ENCODE measurements around the gene GSTO1.
A peak's percentile ranks its signal among the peaks of the same experiment; 100 is the strongest.

Gene GSTO1

DNA sequence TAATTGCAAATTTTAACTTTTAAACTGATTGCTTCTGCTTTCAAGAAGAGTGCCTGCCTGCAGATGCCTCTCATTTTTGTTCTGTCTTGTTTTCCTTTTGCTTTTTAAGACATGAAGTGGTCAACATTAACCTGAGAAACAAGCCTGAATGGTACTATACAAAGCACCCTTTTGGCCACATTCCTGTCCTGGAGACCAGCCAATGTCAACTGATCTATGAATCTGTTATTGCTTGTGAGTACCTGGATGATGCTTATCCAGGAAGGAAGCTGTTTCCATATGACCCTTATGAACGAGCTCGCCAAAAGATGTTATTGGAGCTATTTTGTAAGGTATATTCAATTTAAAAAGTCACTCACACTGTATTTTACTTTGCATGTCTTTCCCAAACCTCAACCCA is 23.1 kb downstream of the GSTO1 start:
- peak; percentile 73 for DNase-seq

DNA sequence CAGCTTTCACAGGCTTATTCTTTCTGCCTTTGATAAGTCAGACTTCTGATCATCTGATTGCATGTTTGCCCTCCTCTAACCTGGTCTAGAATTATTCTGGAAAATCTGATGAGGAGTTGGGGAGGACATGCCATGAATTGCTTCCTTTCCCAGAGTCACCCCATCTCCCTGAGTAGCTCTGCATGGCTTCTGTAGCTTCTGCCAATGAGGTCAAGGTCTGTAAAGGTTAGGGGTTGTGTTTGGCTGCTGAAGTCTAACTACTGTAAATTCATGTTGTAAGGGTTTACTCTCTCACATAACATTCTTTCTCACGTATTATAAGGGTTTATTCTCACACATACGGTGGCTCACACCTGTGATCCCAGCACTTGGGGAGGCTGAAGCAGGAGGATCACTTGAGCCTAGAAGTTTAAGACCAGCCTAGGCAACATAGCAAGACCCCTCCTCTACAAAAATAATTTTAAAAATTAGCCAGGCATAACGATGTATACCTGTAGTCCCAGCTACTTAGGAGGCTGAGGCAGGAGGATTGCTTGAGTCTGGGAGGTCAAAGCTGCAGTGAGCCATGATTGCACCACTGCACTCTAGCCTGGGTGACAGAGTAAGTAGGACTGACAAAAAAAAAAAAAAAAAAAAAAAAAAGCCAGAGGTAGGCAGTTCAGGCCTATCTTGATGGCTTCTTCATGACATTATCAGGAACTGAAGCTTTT is 25.0 kb downstream of the GSTO1 start:
- DNase-seq, result no peak

DNA sequence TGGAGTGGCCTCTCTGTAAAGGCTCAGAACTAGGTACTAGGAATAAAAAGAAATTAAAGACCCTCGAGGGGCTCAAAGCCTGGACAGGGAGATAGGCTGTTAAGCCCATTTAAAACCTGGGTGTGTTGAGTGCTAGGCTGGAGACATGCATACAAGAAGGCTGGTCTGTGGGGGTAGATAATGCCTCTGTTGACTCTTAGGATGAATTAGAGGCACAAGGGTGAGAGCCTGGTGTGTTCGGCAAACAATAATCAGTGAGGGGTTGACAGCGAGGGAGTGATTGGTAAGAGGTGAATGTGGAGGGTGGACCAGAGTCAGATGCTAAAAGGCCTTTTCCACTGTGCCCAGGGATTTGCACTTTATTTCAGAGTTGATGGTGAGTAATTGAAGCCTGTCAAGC is 27.0 kb downstream of the GSTO1 start:
- no peak for DNase-seq

DNA sequence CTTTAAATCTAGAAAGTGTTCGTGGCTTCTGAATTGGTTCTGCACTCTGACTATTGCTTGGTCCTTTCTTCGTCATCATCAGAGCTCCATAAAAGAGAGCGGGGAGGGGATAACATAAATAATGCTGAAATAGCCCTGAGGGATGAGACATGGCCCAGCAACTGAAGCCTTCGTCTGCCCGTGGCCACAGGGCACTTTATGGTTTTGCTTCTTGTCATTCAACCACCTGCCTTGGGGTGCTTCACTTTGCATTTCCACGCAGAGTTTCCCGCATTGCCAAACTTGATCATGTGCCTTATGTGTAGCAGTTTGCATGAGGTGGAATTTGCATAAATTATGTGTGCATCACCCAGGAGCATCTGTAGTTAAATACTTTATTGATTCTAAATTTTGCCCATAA is 30.2 kb downstream of the GSTO1 start:
- no peak for DNase-seq

DNA sequence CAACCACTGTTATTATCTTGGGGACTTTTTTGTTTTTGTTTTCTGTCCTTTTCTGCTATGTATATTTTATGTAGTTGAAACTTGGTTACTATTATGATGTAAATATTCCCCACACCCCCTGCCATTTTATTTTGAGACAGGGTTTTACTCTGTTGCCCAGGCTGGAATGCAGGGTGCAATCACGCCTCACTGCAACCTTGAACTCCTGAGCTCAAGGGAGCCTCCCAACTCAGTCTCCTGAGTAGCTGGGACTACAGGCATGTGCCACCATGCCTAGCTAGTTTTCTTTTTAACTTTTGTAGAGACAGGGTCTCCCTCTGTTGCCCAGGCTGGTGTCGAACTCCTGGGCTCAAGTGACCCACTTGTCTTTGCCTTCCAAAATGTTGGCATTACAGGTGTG is 32.2 kb downstream of the GSTO1 start:
- DNase-seq, result no peak

DNA sequence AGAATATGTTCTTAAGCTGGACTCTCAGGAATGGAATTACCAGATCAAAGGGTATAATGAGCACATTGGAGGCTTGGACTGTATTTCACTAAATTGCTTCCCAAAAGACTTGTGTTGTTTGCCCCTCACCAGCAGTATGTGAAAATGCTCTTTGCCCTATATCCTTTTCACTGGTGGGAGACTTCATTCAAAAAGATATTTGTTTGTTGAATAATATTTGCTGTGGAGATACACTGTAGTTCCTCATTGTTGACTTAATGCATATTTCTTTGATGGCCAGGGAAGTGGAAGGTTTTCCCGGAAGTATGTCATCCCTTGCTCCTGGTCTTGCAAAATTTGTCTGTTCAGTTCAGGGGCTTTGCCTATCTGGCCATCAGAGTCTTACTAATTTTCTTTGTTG is 33.7 kb downstream of the GSTO1 start:
- no peak for DNase-seq

DNA sequence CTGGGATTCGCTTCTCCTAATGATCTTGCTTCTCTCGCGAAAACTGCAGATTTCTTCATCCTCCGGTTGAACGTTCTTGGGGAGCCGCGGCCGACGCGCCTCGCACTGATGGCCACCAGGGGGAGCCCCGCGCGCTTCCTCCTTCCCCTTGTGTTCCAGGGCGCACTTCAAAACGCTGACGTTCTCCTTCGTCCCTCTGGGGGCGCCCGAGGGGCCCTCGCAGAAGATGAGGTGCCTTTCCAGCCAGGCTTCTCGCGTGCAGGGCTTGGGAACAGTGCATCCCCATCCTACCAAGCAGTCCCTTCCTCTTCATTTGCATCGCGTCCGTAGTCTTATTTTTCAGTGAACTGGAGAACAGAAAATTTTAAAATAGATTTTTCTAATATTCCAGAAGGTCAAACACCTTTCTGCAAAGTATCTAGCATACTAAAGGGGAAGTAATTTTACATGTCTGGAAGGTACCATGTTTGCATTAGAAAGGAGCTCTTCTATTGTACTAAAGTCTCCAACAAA is 36.8 kb downstream of the GSTO1 start:
- DNase-seq, result peak; percentile 78

DNA sequence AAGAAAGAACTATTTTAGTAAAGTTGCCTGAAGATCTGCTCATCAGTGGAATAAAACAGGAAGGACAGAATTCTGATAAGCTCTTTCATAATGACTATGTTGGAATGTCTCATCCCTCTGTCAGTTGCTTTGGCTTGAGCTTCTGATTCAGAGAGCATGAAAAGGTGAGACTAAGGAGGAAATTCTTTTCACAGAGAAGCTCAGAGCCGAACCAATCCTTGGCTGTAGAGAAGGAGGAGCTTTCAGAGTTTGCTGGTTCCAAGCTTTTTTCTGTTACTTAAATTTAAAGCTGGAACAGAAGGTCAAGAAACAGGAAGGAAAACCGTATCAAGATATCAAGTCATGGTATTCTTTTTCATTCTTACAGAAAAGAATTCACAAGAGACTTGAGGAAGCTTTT is 38.3 kb downstream of the GSTO1 start:
- no peak for DNase-seq

DNA sequence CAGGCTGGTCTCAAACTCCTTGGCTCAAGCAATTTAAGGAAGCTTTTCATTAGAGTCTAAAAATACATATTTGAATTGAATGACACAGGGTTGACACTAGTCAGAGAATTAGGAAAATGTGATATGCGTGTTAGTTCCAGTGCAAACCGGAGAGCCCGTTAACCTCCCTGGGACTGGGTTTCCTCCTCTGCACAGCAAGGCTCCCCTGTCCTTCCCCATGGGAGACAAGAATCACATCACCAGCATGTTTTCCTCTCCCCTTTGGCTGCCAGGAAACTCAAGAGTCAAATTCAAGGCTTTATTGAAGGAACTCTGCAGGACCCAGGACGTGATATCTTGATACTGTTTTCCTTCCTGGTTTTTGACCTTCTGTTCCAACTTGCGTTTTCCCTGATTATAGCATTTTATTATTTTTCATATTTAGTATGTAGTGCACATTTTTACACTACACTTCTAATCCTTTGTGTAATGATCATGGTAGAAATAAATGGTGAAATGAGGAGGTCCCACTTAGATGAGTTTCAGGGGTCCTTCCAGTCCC is 39.2 kb downstream of the GSTO1 start:
- no peak for DNase-seq

DNA sequence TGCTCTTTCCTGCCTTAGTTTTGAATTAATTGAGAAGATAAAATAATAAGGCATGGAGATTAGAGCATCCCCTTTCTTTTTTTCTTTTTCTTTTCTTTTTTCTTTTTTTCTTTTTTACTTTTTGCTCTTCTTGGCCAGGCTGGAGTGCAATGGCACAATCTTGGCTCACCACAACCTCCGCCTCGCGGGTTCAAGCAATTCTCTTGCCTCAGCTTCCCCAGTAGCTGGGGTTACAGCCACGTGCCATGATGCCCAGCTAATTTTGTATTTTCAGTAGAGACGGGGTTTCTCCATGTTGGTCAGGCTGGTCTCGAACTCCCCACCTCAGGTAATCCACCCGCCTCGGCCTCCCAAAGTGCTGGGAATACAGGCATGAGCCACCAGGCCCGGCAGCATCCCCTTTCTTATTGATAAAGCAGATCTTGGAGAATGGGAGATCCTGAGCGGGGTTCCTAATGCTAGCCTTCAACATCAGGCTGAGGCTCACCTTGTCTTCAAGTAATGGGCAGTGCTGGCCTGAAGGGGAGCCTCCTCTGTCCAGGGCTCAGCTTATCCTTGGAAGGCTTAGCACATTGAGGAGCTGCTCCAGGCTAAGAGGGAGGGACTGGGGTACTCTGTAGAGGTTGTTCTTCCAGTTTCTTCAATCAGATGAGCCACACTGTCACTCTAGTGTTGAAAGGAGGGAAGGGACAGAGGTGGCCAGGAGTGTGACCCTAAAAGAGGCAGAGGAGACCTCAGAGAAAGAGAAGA is 42.2 kb downstream of the GSTO1 start:
- no peak for DNase-seq

DNA sequence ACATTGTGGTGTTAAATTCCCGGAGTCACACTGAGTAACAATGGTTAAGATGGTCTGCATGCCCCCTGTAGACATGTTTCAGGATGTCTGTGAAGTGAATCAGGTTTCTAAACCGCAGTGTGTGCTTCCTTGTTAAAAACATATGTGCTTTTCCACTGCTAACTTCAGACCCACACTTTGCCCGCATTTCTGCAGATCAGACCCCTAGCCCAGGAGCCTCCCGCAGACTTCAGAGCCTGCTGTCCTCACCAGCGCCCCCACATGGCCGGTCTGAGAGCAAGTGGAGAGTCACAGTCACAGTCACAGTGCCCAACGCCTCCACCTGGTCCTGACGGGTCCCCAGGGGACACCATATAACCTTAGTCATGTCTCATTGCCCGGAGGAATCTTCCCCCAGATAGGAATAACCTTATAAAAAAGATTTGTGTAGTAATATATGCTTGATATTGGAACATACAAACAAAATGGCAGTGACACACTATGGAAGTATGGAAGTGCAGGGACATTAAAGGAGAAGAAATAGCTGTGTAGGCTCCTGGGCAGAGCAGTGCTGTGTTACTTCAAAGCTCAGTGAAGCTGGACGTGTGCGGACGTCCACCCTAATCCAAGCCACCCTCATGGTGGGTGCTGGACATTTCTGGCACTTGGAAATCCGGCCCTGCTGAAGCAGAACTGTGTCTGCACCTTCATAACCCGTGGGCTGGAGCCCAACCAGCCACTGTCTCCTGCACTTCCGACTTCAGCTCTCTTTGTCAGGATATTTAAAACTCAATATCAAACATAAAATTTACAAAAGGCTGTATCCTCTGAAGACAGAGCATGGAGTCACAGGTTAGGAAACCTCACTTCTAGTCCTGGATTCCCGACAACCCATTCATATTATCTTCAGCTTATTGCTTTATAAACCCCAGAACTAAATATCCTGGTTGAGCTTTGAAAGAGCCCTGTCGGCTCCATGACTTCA is 43.3 kb downstream of the GSTO1 start:
- DNase-seq, result no peak

DNA sequence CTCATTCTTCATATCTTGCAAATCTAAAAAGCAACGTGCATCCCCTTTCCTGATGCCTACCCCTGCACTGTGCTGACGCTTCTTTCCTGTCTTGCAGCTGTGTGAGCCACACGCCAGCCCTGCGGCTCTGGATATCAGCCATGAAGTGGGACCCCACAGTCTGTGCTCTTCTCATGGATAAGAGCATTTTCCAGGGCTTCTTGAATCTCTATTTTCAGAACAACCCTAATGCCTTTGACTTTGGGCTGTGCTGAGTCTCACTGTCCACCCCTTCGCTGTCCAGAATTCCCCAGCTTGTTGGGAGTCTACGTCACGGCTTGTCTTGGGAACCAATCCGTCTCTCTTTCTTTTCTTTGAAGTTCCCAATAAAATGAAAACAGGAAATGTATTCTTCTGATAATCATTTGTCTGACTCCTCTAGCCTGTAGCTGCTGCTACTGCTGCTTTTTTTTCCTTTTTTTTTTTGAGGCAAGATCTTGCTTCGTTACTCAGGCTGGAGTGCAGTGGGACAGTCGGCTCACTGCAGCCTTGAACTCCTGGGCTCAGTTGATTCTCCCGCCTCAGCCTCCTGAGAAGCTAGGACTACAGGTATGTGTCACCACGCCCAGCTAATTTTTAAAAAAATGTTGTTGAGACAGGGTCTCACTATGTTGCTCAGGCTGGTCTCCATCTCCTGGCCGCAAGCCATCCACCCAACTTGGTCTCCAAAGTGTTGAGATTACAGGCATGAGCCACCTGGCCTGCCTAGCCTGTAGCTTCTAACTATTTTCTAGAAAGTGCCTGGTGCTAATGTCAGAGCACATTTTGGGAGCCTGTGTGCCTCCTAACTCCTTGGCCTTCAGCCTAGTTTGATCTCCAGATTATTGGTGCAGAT is 44.6 kb downstream of the GSTO1 start:
- DNase-seq, result no peak

DNA sequence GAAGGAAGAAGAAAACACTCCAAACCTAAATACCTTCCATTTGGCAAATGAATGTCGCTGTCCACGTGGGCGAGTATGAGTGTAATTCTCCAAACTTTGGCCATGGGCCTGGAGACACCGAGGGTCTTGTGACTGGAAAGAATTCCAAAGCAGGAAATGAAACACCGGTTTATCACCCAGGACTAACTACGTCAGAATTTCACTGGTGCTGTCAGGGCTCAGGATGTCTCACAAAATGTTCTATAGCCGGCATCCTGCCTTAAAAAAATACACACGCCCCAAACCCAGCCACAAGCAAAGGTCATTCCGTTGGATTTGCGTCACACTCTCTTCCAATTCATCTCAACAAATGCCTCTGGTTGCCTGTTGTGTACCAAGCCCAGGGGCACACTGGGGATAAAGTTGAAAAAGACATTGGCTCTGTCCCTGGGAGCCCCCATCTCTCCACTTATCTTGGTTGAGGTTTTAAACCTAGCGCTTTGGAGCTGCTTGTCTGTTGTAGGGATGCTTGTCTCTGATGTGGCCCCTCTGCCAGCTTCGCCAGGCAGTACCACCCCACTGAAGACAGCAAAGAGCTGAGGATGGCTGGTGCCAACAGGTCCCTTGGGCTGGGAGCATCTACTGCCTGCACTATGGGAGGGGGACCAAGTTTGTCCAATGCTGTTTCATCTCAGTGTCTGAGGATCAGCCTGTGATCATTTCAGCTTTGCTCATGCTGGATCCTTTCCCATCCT is 45.5 kb downstream of the GSTO1 start:
- no peak for DNase-seq

DNA sequence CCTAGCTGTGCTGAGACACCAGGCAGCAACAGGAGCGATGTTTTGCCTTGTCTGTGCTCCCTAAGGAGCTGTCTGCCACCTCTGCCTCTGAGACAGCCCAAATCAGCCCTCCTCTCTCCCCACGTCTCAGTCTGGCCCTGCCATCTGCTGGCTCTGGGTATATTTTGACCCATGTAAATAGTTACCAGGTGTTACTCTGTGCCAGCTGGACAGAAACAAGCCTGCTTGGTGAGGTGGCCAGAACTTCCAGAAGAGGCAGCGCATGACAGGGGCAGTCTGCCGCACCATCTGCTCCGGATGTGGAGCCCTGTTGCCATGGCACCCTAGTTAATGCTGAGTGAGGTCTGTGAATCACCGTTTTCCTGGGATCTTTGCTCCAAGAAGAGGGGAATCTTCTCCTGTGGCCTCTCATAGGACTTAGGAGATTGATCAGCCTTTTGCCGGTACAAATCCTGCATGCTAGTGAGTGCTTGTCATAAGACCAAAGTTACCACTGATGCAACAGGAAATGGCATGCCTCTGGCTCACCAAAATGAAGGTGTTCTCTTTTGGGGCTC is 46.1 kb downstream of the GSTO1 start:
- peak; percentile 79 for DNase-seq

DNA sequence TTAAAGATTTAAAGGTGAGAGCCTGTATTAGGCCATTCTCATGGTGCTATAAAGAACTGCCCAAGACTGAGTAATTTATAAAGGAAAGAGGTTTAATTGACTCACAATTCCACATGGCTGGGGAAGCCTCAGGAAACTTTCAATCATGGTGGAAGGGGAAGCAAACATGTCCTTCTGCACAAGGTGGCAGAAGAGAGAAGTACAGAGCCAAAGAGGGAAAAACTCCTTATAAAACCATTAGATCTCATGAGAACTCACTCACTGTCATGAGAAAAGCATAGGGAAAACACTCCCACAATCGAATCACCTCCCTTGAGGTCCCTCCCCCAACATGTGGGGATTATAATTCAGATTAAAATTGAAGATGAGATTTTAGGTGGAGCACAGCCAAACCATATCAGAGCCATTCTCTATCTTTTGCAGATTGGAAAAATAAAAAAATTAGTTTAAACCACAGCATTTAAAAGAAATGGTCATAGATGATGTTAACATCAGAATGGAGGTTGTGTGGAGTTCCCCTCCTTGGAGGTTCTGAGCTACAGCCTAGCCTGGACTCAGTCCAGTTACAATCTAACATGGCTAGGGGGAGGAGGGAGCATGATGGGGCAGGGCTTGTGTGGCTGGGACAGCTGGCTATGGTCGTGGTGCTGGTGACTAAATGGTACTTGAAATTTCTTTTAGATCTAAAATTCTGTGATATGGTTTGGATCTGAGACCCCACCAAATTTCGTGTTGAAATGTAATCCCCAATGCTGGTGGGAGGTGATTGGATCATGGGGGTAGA is 47.4 kb downstream of the GSTO1 start:
- no peak for DNase-seq

DNA sequence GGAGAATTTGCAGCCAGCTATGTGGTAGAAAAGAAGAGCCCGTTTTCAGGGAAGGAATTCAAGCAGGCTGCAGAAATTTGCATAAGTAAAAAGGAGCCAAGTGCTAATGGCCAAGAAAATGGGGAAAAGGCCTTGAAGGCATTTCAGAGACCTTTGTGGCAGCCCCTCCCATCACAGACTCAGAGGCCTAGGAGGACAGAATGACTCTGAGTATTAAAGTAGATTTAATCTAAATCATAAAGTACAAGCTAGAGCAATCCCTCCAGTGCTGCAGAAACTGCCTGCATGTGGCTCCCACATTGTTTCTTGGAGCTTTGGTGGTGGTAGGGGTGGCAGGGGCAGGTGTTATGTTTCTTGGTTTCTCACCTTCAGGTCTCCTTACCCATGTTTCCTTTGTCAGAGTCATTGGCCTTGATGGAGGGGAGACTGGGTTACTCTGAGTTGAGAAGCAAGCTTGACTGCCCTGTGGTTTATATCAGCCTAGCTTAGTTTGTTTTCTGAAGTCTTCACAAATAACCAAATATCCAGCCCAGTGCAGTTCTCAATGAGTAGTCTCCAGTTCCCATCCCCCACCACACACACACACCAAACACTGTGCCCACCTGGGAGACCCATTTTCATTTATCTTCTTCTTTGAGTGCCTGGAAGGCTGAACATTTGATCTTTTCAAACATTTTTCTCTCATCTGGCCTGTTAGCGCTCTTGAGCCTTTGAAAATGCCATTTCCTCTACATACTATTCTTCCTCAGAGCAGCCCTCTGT is 49.1 kb downstream of the GSTO1 start:
- DNase-seq, result no peak

DNA sequence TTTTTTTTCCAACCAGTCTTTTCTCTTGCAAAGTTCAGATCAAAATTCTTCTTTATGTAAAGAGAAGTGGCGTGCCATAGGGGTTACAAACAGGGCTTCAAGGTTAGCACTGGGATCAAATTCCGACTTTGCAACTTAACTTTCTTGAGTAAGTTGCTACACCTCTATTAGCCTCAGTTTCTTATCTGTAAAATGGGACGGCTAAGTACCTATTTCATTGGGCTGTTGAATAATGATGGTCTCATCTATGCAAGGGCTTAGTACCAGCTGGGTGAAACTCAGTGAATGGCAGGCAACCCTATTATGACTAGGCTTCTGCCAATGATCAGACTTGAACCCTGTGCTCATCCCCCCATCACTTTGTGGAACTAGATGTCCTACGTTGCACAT is 49.7 kb downstream of the GSTO1 start:
- DNase-seq, result no peak

DNA sequence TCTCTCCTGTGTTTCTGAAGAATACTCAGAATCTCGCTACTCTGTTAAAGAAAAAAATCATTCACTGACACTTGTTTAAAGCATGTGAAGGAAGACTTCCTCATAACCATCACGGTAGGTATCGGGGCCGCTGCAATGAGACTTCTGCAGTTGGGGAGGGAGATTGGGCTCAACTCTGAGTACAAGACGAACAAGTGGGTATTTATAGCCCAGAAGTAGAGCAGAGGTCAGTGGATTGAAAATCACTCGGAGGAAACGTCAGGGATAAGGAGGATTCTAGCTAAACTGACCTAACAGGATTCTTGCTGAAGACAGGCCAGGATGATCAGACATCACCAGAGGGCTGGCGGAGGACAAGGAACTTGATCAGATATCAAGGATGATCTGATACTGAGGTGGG is 50.2 kb downstream of the GSTO1 start:
- DNase-seq, result no peak

DNA sequence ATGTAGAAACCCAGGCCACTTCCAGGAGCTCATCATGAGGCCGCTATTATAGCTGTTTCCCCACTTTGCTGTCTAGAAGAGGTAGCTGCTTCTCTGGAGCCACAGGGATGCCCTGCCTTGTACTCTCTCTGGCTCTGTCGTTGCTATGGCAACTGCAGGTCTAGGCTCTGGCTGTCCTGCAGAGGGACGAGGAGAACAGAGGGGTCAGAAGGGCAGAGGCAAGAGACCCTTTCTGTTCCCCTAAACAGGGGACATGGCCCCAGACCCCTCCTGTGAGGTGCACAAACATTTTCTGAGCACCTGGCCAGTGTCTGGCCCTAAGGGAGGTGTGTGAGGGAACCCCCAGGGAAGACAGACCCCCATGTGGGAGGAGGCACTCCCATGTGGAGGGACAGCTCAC is 52.2 kb downstream of the GSTO1 start:
- no peak for DNase-seq
